ENCODE data around the gene TMEM63A. TPM values are rescaled to one million over a fixed set of nuclear protein-coding genes. Genes with fewer than 3 reads are reported as not detected.

The TMEM63A gene
- total and polyA plus RNA-seq, 8 donors, result 5.3 to 208 (median 84.5) TPM

DNA sequence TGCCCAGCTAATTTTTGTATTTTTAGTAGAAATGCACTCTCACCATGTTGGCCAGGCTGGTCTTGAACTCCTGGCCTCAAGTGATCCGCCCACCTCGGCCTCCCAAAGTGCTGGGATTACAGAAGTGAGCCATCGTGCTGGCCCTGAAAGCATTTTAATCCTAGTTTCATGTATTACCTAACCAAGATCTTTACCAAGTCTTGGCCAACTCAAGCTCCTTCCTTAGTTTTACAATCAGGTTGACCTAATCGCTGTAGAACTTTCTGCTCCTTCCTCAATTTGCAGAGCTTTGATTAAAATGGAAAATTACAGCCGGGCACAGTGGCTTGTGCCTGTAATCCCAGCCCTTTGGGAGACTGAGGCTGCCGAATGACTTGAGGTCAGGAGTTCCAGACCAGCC lies 3.2 kb upstream of the TMEM63A start:
- intact Hi-C loops (cut with DNase I; ENCODE audit: low total_unique reads), result no loop called here
- 81 to 95% (median 93%) methylated on average over 6 of the region's 6 CpGs for WGBS, 5 donors
- H3K4me1 ChIP-seq, result peaks cover 19 to 69% (median 31%) of the 10 kb centered on the region in 4 donors
- no peak overlapping the region for H3K27ac ChIP-seq
- TF ChIP-seq POLR2A (IDR thresholded peaks at IDR 0.05) (no peak), POLR2AphosphoS5 (IDR thresholded peaks at IDR 0.05) (no peak)
- H3K36me3 ChIP-seq, result no peaks in the 10 kb centered on the region
- no peak for DNase-seq
- H3K27me3 ChIP-seq, result no peaks in the 10 kb centered on the region
- H3K9me3 ChIP-seq, result no peaks in the 10 kb centered on the region
- H3K4me3 ChIP-seq, result no peak overlapping the region

DNA sequence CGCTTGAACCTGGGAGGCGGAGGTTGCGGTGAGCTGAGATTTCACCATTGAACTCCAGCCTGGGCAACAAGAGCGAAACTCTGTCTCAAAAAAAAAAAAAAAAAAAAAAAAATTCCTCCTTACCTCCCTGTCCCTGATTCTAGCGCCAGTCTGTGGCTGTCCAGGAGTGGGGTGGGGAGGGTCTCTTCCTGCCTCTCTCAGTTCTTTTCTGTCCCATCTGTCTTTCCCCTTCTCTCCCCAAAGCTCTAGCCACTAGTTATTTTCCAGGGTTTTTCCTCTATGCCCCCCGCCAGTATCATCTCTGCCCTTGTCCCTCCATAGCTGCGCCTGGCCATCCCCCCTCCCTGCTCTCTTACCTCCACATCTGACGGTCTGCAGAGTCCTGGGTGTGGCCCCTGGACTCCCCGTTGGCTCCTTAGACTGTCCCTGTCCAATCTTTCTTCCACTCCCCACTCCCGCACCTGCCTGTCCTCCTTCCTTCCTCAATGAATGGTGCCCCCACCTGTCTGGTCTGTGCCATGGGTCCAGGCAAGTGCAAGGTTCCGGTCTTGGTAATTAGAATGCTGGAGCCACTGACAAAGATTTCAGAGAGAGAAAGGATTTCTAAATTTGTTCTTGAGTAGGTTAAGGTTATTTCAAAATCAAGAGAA lies 1.6 kb upstream of the TMEM63A start:
- Histone ChIP-seq H3K4me3 (peak overlapping the region in 2 of 4 donors; percentile 74 to 80), H3K27ac (peak overlapping the region in 4 of 5 donors; percentile 92 to 96 (median 94)), H3K27me3 (no peaks in the 10 kb centered on the region), H3K36me3 (no peaks in the 10 kb centered on the region), H3K9me3 (no peaks in the 10 kb centered on the region), H3K4me1 (peaks cover 31 to 69% (median 37%) of the 10 kb centered on the region in 4 donors)
- TF ChIP-seq, protein P1, sequence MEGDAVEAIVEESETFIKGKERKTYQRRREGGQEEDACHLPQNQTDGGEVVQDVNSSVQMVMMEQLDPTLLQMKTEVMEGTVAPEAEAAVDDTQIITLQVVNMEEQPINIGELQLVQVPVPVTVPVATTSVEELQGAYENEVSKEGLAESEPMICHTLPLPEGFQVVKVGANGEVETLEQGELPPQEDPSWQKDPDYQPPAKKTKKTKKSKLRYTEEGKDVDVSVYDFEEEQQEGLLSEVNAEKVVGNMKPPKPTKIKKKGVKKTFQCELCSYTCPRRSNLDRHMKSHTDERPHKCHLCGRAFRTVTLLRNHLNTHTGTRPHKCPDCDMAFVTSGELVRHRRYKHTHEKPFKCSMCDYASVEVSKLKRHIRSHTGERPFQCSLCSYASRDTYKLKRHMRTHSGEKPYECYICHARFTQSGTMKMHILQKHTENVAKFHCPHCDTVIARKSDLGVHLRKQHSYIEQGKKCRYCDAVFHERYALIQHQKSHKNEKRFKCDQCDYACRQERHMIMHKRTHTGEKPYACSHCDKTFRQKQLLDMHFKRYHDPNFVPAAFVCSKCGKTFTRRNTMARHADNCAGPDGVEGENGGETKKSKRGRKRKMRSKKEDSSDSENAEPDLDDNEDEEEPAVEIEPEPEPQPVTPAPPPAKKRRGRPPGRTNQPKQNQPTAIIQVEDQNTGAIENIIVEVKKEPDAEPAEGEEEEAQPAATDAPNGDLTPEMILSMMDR (IDR thresholded peaks at IDR 0.05), result no peak
- TF ChIP-seq POLR2AphosphoS5 (IDR thresholded peaks at IDR 0.05) (no peak), EP300 (IDR thresholded peaks at IDR 0.05) (no peak), POLR2A (IDR thresholded peaks at IDR 0.05) (no peak)
- intact Hi-C loops (cut with DNase I; ENCODE audit: low total_unique reads), result no loop called here
- WGBS, 5 donors, result 74 to 84% (median 78%) methylated on average over 9 to 11 of the region's 11 CpGs
- DNase-seq, result no peak

GRCh38 chr1:225882694-225883615 lies 775 bp upstream of the TMEM63A start:
- peak; percentile 73 to 76 for DNase-seq
- Histone ChIP-seq H3K4me1 (peaks cover 39 to 70% (median 45%) of the 10 kb centered on the region in 4 donors), H3K36me3 (no peaks in the 10 kb centered on the region), H3K9me3 (no peaks in the 10 kb centered on the region), H3K27me3 (no peaks in the 10 kb centered on the region), H3K27ac (peak overlapping the region; percentile 92 to 96 (median 95)), H3K4me3 (peak overlapping the region; percentile 74 to 98 (median 88))
- WGBS, 5 donors, result 4 to 6% (median 4%) methylated on average over 18 to 63 of the region's 63 CpGs
- TF ChIP-seq POLR2AphosphoS5 (IDR thresholded peaks at IDR 0.05) (peak in 1 of 3 donors; percentile 9), POLR2A (IDR thresholded peaks at IDR 0.05) (no peak), EP300 (IDR thresholded peaks at IDR 0.05) (no peak)
- TF ChIP-seq, protein P1 (IDR thresholded peaks at IDR 0.05), result peak in 1 of 7 experiments; percentile 2
- intact Hi-C loops (cut with DNase I; ENCODE audit: low total_unique reads), result no loop called here

DNA sequence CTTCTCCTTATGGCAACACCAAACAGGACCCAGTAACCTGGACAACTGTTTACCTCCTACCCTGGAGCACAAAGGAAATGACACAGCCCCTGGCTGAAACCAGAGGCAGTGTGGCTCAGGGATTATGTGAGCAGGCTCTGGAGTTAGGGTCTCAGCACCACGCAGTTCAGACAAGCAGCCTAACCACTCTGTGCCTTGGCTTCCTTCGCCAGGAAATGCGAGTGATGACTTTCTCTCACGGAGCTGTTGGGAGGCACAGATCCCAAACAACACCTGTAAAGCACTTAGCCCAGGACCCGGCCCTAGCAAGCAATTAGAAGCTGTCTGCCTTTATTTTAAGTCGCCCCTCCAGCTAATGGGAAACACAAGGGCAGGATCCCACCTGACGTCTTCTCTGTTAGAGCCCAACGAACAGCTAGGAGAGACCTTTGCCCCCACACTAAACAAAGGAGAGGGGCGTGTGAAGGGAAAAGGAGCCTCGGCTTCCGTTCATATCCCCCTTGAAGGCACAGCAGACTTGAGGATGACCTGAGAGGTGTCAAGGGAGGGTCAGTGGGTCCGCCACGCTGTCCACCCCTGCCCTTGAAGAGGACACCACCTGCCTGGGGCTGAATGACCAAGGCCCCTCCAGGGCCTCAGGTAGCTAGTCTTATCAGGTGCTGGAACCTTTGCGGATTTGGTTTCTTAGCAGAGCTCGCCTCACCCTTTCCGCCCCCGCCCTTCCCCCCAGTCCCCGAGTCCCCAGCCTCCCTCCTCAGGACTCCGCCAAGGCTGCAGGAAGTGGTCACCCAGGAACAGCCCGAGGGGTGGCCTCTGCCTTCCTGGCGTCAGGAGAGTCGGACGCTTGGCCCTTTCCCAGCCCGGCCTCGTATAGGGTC lies 860 bp downstream of the TMEM63A start:
- Histone ChIP-seq H3K27me3 (no peaks in the 10 kb centered on the region), H3K27ac (peak overlapping the region; percentile 92 to 96 (median 95)), H3K36me3 (peaks cover 0 to 14% (median 11%) of the 10 kb centered on the region in 4 donors), H3K4me1 (peaks cover 55 to 76% (median 62%) of the 10 kb centered on the region in 4 donors), H3K4me3 (peak overlapping the region; percentile 74 to 98 (median 88)), H3K9me3 (no peaks in the 10 kb centered on the region)
- DNase-seq, result peak; percentile 71 to 89
- intact Hi-C loops (cut with DNase I; ENCODE audit: low total_unique reads), result no loop called here
- TF ChIP-seq POLR2AphosphoS5 (IDR thresholded peaks at IDR 0.05), result peak in 2 of 3 donors; percentile 23 to 61
- TF ChIP-seq, protein P1 (IDR thresholded peaks at IDR 0.05), result no peak
- WGBS, 5 donors, result 2 to 6% (median 4%) methylated on average over 19 to 25 of the region's 25 CpGs
